Hematopoietic multipotent progenitor cell treated with erythropoietin and hydrocortisone succinate and interleukin-3 and kit ligand, for 17 days (in vitro differentiated cells): Measurements from ENCODE around the gene AUTS2.

ENCODE experiments used
- DNase-seq: peaks from one replicate; pipeline ENCODE4 v3.0.0-alpha.2; 2015; ENCODE audit warnings: low spot score

Gene AUTS2

DNA sequence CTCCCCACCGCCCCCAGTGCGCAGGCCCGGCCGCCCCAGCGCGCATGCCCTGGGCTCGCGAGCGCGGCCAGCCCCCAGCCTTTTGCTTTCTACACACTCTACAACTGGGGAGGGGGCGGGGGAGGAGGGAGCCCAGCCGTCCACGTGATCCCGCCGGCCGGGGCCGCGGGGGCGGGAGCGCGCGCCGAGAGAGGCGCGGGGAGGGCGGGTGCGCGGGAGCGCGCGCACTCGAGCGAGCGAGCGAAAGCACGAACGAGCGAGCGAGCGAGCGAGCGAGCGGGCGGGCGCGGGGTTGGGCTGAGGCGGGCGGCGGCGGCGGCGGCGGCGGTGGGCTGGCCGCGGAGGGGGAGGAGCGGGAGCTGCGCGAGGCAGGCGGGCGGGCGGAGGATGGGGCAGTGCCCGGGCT lies at the start of gene AUTS2:
Gene AUTS2, plus strand, starts transcription at position 395 of the 406 bp plus-strand sequence. CDS start 1,179 bp downstream, outside the sequence.
- DNase-seq, result no peak

DNA sequence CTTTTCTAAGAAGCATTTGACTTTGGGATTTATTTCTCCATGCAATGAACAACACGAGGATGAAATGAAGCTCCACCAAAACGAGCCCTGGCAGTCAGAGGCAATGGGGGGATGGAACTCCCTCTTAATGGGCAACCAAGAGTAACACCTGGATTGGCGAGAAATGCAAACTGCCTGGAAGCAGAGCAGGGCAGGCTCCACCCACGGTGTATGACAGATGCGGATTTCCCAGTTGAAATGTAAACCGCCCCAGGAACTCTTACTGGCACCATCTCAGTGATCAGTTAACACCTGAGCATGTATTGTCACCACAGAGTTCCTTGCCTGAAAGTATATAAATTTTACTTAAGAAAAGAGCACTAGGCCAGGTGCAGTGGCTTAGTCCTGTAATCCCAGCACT lies 47.3 kb upstream of the AUTS2 start:
- no peak for DNase-seq

DNA sequence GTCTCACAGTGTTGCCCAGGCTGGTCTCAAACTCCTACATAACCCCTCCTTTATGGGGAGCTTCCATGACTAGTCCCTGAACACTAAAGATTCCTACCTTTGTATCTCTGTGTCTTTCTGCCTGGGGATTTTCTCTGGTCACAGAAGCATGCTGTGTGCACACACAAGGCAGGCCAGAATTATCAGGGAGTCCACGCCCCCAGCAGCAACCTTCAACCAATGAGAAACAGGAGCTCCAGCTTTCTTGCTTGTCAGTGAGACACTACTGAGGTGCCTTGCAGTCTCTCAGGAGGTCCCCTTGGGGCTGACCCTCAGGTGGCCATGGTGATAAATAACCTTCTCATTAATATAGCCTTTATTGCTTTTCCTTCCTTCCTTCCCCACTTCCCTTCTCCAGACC lies 45.1 kb upstream of the AUTS2 start:
- no peak for DNase-seq

DNA sequence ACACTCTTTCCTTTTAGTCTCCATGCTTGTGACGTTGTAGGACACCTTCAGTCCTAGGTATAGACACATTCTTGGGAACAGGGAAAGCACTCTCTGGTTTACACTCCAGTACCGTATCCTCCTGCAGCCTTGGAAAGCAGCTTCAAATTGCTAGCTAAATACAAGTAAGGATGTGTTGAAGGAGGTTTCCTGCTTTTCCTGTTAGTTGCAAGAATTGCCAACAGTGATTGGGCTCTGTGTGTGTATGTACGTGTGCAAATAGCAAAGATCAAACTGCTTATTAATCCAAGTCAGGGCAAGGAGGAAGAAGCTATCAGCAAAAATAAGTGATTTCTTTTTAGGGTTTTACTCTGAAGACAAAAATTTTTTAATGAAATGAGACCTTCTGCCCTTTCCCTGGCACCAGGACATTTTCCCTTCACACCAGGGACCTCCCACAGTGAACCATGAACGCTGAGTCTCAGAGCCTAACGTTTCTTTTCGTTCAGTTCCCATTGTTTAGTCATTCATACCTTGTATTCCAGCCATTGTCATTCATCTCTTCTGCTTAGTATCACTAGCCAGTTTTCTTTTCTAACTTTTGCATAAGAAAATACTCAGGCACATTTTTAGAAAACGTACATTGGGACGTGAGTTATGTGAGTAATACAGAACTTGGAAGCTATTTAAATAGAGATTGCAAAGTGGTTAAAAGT lies 36.9 kb upstream of the AUTS2 start:
- DNase-seq, result no peak

DNA sequence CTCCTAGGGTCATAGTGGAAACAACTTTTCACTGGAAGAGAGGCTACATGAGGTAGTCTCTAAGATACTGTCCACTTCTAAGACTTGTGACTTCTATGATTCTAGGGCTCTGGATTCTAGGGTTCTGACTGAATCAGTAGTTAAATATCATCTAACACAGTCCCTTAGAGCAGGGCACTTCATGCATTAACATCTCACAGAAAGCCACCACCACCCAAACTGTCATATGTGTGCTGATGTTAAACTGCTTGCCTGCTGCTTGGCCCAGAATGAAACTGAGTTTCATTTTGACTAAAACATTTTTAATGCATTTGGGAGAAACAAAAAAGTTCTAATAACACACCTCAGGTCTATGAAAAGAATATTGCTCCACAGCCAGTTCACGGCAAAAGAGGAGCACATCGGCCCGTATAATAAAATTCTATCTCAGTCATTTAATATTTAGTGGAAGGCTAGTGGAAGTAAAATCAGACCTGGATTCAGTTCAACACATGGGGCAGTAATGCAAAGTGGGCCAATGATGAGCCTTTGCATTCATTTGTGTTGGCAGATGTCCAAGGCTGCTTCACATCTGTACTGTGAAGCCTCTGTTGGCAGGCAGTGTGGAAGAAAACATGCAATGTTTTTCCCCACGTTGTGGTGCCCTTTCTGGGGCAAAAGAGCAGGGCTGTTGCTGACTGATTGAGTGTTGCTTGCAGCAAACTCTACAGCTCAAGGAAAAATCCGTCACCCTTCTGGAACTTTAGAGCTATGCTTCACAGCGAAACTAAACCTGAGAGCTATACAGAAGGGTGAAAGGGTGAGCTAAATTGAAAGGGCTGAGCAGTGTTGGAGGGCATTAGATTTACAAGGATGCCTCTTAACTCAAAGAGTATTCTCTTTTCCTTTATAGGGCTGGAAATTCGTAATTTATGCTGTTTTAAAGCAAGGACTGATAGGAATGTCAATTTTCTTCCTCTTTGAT lies 33.5 kb upstream of the AUTS2 start:
- DNase-seq, result no peak

DNA sequence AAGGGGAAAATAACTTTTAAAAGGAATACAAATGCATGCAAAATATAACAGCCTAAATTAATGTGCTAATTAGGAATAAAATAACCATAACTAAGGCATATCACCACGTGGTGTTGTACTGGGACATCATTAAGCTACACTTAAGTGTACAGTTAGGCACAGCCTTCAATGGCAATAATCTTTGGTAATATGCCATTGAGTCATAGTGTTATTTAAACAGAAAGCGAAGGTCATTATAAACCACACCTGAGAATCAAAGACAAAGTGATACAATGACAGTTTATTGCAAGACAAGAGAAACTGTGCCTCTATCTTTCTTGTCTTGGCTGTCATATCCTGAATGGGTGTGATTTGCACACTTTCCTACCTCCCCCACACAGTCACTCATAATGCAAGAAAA lies 30.5 kb upstream of the AUTS2 start:
- DNase-seq, result no peak

DNA sequence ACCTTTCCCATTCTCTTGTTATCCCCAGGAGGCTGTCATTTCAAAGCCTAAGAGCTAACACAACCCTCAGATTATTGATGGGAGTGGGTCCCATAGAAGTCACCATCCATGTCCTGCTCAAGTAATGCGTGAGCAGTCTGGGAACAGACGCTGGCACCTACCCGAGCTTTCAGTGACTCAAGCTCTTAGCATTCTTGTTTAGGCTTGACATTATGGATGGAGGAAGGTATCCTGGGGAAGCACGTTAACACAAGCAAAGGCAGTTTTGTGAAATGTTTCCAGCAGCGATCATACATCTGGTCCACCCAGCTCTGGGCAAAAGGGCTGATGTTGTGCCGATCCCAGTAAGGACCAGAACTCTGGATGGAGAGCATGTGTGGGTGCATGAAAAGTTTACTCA lies 30.0 kb upstream of the AUTS2 start:
- no peak for DNase-seq

DNA sequence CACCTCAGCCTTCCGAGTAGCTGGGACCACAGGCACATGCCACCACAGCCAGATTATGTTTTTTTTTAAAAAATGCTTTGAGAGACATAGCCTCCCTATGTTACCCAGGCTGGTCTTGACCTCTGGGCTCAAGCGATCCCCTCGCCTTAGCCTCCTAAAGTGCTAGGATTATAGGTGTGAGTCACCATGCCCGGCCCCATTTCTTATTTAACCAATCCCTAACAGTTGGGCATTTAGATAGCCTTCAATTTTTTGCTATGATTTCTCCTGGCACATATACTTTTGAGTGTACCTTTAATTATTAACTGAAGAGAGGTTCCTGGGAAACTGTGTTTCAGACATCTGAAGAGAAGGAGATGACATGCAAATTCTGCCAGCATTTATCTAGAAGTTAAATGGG lies 22.6 kb upstream of the AUTS2 start:
- DNase-seq, result no peak

DNA sequence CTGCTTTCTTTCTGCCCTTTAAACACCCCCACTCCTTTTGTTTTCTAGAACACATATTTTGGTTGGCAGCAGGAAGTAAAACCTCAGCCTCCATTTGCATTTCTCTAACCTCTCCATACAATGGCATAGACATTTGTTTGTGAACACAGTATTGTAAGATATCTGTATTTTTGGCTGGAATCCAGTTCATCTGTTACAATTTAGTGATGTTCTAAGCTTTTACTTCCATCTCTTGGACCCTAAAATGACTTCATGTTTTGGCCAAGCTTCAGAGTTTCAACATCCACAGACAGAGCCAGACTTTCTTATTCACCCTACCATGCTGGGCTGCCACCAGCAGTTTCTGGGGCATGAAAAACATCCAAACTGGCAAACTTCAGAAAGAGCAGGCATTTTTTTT lies 21.1 kb upstream of the AUTS2 start:
- no peak for DNase-seq

DNA sequence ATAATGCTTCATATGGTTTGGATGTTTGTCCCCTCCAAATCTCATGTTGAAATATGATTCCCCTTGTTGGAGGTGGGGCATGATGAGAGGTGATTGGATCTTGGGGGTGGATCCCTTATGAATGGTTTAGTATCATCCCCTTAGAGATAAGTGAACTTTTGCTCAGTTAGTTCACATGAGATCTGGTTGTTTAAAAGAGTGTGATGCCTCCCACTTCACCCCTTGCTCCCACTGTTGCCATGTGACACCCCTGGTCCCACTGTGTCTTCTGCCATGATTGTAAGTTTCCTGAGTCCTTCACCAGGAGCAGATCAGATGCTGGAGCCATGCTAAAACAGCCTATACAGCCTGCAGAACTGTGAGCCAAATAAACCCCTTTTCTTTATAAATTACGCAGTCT lies 13.1 kb upstream of the AUTS2 start:
- DNase-seq, result no peak

DNA sequence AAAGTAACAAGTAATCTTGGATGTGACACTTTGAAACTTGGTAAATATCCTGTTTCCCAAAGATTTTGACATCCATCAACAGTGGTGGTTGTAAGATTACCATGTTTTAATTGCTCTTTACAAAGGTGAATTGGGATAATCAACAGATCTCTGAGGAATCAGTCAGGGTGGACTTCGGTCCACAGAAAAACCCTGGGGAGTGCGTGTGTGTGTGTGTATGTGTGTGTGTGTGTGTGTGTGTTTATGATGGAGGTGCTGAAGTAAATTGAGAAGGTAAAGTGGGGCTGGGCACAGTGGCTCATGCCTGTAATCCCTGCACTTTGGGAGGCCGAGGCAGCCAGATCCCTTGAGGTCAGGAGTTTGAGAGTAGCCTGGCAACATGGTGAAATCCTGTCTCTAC lies 12.0 kb upstream of the AUTS2 start:
- DNase-seq, result no peak

DNA sequence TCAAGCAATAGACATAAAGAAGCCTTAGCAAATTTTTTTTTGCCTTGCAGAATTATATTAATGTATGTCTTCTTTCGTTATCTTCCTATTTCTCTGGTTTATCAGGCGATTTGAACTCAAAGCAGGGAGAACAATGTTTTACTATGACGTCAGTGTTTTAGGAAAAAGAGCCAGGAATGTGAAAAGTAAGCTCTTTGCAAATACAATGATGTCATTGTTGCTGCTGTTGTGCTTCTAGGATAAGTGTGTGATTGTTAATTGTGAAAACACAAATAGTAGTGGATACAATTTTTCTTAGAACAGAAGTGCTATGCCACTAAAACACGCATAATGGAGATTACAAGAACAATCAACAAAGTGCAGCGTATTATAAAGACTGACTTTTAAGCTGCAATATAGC lies 9.5 kb upstream of the AUTS2 start:
- no peak for DNase-seq

DNA sequence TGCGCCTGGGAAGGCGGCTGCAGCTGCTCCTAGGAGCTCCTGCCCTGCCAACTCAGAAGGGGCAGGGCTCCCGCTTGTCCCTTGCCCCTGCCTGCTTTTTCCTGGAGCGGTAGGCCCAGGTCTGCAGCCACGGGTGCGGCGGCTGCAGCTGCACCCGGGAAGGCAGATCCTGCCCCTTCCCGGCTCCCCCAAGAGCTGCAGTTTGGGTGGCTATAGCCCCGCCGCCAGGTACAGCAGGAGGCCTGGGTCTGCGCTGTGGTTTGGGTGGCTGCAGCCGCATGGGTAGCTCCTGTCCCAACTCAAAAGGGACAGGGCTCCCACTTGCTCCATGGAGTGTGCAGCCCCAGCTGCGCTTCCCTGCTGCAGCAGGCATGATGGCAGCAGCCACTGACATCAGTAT lies 6.5 kb upstream of the AUTS2 start:
- no peak for DNase-seq

DNA sequence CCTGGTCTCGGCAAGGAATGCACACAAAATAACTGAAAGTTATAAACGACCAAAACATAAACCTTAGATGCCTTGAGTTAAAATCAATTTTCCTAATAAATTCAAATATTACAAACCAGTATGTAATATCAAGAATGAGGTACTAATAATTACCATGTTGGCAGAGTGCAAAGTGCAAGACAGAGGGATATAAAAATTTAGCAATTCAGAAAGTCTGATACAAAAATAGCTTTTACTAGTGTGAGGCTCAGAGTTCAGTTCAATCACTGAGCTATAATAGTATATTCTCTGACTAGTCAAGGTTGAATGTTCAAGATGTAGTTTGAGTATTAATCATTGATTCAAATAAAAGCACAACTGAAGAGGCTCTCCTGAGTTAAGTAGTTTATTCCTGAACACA lies 4.8 kb upstream of the AUTS2 start:
- DNase-seq, result no peak

DNA sequence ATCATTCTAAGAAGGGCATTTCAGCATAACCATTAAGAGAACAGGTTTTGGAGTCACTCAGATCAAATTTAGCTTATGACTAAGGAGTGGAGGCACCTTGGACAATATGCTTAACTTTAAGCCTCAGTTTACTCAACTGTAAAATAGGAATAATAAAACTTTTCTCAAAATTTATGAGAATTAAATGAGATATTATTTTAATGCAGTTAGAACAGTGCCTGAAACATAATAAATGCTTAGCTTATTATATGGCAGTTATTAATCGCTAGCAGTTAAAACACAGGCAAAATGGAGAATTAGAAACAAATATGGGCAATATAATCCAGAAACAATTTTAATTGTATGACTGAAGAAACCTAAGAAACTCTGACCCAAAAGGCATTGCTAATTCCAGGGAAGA lies 2.9 kb upstream of the AUTS2 start:
- no peak for DNase-seq

DNA sequence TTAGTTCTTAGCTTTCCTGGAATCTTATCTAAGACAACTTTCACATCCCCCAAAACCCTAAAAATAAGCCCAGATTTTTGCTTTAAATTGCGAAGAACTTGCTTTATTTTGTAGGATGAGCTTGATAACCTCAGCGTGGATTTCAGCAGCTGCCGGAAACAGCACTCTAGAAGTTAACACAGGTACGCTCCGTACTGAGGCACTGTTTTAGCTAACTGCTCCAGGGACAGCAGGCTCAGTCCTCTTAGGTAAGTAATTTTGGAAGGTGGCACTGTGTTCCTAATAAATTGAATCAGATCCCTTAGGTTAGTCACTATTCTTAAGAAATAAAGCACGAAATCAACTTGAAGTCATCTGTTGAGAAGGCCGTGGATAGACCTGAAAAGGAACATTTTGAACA lies 2.2 kb upstream of the AUTS2 start:
- DNase-seq, result no peak

DNA sequence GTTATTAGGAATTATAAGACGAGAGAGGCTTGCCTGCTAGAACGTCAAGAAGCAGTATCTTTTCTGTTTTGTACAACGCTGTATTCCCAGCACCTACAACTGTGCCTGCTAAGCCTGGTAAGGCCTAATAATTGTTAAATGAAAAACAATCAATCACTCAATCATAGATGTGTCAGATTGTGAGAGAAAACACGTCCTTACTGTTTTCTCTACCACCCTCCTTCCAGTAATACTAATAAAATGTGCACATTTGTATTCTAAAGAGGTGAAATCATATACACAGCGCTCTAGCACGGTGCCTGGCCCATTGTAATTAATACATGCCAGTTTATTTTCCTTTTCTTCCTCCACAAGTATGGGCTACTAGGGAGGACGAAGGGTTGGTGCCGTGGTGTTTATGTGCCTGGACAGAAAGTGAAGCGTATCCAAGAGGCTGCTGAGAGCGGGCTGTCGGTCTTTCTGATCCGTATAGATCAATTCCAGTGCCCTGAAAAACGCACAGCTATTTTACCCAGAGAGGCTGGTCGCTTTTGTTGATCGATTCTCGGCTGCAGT lies 1.5 kb upstream of the AUTS2 start:
- DNase-seq, result no peak

DNA sequence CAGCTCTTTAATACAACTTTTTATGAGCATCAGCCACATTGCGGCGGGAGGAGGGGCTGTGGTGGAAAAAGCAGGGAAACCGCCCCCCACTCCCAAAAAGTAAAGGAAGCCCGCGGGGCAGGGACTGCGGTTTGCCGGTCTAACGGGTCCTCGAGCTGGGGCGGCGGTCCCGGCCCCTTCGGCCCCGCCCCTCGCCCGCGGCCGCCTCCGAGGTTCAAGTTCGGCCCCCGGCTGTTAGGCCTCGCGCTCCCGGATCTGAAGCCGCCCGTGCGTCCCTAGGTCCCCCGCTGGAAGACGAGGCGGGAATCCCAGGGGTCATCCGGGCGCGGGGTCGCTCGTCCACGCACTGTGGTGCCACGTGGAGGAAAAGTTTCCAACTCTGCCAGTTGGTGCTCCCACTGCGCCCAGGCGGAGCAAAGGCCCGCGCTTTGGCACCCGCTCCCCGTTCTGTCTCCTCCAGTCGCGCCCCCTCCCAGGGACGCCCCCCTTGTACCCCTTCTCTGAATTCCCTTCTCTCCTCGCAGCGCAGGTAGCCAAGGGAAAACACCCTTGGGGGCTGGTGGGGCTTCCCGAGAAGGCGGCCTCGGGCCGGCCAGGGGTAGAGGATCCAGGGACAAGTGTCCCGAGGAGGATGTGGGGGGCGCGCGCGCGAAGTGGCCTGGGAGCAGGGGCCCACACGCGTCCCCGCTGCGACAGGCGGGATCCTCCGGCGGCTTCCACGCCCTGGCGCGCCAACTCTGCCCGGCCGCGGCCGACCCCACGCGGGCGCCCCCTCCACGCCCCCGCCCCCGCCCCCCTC lies 798 bp upstream of the AUTS2 start:
- no peak for DNase-seq

DNA sequence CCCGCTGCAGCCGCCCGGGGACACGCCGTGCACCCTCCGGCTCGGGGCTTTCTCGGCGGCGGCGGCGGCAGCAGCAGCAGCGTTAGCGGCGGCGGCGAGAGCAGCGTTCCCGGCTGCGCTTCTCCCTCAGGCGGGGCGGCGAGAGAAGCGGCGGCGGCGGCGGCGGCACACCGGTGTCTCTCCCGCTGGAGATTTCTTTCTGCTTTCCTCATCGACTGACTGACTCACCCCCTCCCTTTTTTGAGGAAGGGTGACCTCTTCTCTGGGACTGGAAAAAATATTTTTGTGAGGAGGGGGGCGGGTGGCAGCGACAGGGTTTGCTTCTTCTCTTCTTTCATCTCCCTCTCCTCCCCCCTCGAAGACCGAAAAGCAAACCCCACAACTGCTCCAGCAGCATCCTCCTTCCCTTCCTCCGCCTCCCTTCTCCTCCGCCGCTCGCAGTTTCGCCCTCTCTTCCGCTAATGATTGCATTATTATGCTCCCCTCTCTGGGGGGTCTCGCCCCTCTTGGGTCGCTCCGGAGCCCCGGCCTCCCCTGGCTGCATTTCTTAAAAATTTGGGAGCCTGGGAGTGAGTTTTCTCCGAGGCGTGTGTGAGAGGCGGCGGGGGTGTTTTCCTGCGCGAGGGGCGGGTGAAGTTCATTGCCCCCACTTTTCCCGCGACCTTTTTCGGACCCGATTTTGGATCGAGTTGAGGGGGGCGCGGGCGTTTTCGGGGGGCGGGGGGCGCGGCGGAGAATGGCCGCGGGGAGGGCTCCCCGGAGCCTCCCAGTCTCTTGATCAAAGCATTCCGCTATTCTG lies 411 bp downstream of the AUTS2 start:
- DNase-seq, result no peak

DNA sequence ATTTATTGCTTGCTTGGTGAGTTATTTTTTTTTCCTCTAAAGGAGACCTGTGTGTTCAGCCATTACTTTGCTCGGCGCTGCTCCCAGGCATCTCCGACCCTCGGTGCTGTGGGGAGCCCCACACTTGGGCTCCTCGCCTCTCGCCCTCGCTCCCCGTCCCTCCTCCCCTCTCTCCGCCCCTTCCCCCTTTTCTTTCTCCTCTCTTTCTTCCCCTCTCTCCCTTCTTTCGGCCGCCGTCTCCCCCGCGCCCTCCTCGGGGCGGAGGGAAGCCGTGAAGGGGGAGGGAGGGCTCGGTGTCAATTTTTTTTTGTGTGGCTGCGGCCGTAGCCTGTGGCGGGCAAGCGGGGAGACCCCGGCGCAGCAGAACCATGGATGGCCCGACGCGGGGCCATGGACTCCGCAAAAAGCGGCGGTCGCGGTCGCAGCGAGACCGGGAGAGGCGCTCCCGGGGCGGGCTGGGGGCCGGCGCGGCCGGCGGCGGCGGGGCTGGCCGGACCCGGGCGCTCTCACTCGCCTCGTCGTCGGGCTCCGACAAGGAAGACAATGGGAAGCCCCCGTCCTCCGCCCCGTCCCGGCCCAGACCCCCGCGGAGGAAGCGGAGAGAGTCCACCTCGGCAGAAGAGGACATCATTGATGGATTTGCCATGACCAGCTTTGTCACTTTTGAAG lies 1.1 kb downstream of the AUTS2 start:
- no peak for DNase-seq
